ENCODE results near the gene CYP4F3. TPM values are rescaled to one million over a fixed set of nuclear protein-coding genes. Genes with fewer than 3 reads are reported as not detected.

CYP4F3 gene
- total RNA-seq, 1 experiment from 2014 or later = 38.5 TPM

DNA sequence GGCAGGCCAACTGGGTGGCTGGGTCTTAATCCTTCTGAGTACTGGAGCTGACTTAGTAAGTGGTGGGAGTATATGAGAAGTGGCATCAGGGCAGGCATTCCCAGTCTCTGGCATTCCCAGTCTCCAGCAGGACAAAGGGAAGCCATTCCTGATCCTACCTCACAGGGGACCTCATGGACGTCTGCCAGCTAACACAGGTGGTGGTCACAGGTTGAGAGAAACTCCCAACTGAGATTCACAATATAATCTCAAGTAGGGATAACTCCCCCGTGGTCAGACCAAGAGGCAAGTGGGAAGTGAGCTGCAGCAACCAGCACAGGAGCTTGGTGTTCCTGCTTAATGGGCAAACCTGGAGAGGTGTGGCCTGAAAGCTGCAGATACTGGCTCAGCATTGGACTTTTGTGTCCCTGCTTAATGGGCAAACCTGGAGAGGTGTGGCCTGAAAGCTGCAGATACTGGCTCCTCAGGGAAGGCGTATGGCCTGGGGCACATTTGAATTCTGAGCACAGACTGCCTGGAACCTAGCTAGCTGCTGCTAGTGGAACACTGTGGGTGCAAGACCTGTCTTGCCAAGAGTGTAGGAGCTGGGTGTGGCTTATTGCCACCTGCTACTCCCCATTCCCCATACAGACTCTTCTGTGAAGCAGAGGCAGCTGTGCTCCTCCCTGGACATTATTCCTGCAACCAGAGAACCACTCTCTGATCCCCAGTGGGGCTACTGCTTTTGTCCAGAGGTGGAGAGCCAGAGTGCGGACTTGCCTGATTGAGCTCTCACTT lies 61.2 kb downstream of the CYP4F3 start:
- in situ Hi-C loops (cut with HindIII; ENCODE audit: low pct_unique_long_range_greater_than_20kb, low sequenced_read_pairs) = no loop called here

DNA sequence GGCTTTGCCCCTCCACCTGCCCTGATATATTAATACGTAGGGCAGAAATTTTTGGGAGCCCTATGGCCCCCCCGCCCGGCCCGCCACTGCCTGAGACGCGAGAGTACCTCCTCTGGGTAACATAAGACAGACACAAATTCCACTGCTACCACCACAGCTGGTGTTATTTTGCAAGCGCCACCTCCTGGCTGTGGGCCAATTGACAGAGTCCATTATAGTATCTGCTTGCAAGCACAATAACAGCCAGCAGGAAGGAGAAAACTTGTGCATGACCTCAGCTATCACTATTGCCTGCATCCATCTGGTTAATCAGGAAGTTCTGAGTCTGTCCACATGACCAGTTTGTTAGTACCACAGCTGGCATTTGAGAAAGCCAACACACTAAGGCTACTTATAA lies 61.8 kb downstream of the CYP4F3 start:
- in situ Hi-C loops (cut with HindIII; ENCODE audit: low pct_unique_long_range_greater_than_20kb, low sequenced_read_pairs) = no loop called here
- peak; percentile 73 for DNase-seq (ENCODE audit: low read depth)

More for the DNA sequence above, 61.2 kb downstream of the CYP4F3 start:
- peak; percentile 70 for DNase-seq (ENCODE audit: low read depth)

Other genes starting within 250 kb of the CYP4F3 start
- gene AKAP8L, start 221.9 kb upstream of the CYP4F3 start, total RNA-seq (2014; rRNA removed; shearing (Covaris generic); ENCODE audit: low replicate concordance) = 51.8 and 58.5 TPM in 2 replicates
- gene WIZ, start 190.9 kb upstream of the CYP4F3 start, total RNA-seq (2014; rRNA removed; shearing (Covaris generic); ENCODE audit: low replicate concordance) = 9.7 and 11.5 TPM in 2 replicates
- not detected in 2 replicates for gene RASAL3, start 176.4 kb upstream of the CYP4F3 start, total RNA-seq (2014; rRNA removed; shearing (Covaris generic); ENCODE audit: low replicate concordance)
- gene PGLYRP2, start 161.4 kb upstream of the CYP4F3 start, total RNA-seq (2014; rRNA removed; shearing (Covaris generic); ENCODE audit: low replicate concordance) = not detected in 2 replicates
- not detected in 2 replicates for gene CYP4F22, start 132.4 kb upstream of the CYP4F3 start, total RNA-seq (2014; rRNA removed; shearing (Covaris generic); ENCODE audit: low replicate concordance)
- 0.24 TPM in 1 of 2 replicates, not detected in the other for gene CYP4F8, start 25.7 kb upstream of the CYP4F3 start, total RNA-seq (2014; rRNA removed; shearing (Covaris generic); ENCODE audit: low replicate concordance)
- 2.6 and 5.2 TPM in 2 replicates for gene CYP4F12, start 32.2 kb downstream of the CYP4F3 start, total RNA-seq (2014; rRNA removed; shearing (Covaris generic); ENCODE audit: low replicate concordance)
- gene OR10H2, start 87.1 kb downstream of the CYP4F3 start, total RNA-seq (2014; rRNA removed; shearing (Covaris generic); ENCODE audit: low replicate concordance) = not detected in 2 replicates
- gene OR10H3, start 97.1 kb downstream of the CYP4F3 start, total RNA-seq (2014; rRNA removed; shearing (Covaris generic); ENCODE audit: low replicate concordance) = not detected in 2 replicates
- gene OR10H5, start 146.8 kb downstream of the CYP4F3 start, total RNA-seq (2014; rRNA removed; shearing (Covaris generic); ENCODE audit: low replicate concordance) = not detected in 2 replicates
- gene OR10H1, start 174.8 kb downstream of the CYP4F3 start, total RNA-seq (2014; rRNA removed; shearing (Covaris generic); ENCODE audit: low replicate concordance) = not detected in 2 replicates

Data from Caki2 (cell line).